ENCODE results near the gene CAP2.

GRCh38 chr6:17485181-17485580 is 91.8 kb downstream of the CAP2 start:
- TF ChIP-seq CTCF (IDR thresholded peaks at IDR 0.05 in 4 of 5, conservative IDR thresholded peaks at IDR 0.05 in 1 of 5) (no peak), POLR2A (IDR thresholded peaks at IDR 0.05) (no peak)

Data from gastrocnemius medialis (tissue), 4 donors.